HG03095 (cell line): ENCODE data around the gene RACGAP1.
"Not testable (repeated sequence)": the region's sequence is repeated elsewhere in the genome, so short reads cannot be mapped to it uniquely, and the experiment has no call there.

Experiments
- ATAC-seq: cut with Tn5 transposase; IDR thresholded peaks from one replicate; pipeline ENCODE4 v1.9.1; 2021; ENCODE audit warnings: moderate library complexity; ENCODE audit not compliant: unreplicated experiment

The RACGAP1 gene

GRCh38 chr12:49989400-49989799 lies 35.9 kb downstream of the RACGAP1 start:
- not testable (repeated sequence) for ATAC-seq

- ATAC-seq: no peak
Observed at GRCh38 chr12:49987625-49988303, 37.5 kb downstream of the RACGAP1 start.

DNA sequence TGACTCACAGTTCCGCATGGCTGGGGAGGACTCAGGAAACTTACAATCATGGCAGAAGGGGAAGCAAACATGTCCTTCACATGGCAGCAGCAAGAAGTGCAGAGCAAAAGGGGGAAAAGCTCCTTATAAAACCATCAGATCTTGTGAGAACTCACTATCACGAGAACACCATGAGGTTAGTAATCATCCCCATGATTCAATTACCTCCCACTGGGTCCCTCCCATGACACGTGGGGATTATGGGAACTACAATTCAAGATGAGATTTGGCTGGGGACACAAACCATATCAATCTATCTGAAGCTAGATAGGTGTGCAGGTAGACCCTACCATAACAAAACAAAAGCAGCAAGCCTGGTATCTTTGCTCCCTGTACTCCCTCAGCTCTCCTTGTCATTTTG lies 38.8 kb downstream of the RACGAP1 start:
- ATAC-seq: not testable (repeated sequence)

DNA sequence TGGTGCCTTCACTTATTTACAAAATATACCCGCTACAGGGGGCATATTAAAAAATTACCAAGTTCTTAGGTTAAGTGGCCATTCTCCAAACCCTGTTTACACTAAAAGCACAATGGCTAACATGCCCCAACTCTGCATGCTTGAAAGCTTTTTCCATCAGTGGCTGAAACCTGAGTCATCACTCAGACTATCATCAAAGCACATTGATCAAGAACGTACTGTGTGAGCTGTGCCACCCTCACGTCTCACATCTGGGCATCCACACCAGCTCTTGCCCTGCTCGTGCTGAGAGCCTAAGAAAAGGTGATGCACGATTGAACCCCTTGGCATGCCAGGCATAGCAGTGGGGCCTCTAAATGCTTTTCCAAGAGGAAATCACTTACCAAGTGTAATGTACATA lies 39.3 kb downstream of the RACGAP1 start:
- ATAC-seq: no peak

DNA sequence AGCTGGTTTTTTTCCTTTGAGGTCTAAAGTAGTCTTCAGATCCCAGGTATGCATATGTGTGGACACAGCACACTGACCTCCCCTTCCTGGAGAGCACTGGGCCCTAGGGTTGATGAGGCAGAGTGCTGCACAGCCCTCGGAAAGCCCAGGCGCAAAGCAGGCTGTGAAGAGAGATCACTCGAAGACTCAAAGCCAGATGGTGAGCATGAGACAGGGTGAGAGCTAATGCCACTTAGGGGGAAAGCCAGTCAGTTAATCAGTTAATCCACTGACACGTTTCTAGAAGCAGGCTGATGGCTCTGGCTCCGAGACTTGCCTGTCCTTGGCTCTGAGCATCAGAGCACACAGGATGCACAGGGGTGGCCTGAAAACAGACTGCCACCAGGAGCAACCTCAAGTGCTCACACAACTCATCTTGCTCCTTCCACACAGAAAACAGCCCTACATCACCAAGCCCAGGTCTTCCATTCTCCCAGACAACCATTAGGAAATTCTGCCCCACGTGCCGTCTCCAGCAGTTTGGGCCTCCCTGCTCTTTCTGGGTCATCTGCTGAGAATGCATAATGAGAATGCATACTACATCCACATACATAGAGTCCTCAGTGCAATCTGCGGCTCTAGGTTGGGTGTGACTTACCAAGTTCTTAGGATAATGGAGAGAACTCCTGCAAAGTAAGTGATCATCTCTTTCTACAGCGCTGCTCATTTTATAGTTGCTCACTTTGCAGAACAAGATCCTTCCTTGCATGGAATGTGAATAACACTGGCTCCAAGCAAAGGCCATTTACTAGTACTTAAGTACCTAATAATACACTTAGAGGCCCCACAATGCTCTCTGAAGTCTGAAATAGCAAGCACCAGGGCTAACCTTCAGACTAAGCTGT lies 40.6 kb downstream of the RACGAP1 start:
- no peak for ATAC-seq

- no peak for ATAC-seq
Observed at GRCh38 chr12:49983892-49984291, 41.4 kb downstream of the RACGAP1 start.

GRCh38 chr12:49982246-49983087 lies 42.8 kb downstream of the RACGAP1 start:
- no peak for ATAC-seq

- no peak for ATAC-seq
Observed at GRCh38 chr12:49980501-49981349, 44.6 kb downstream of the RACGAP1 start.

DNA sequence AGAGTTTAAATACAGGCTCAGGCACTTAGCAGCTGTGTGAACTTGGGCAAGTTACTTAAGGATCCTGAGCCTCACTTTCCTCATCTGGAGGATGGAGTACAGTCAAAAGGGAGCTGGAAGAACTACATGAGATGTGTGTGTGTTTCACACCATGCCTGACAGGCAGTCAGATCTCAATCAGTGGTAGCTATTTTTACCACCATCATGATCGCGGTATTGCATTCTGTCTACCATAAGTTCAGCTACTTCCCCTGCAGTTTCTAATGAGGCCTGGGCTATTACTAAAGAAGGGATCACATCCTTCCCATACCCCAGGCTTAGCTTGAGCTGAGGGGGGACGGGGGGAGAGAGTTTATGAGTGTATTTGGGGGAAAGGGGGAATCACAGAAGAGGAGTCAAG lies 45.5 kb downstream of the RACGAP1 start:
- no peak for ATAC-seq

- ATAC-seq: no peak
Observed at GRCh38 chr12:49979016-49979586, 46.2 kb downstream of the RACGAP1 start.

- no peak for ATAC-seq
Observed at GRCh38 chr12:49978125-49978524, 47.2 kb downstream of the RACGAP1 start.

DNA sequence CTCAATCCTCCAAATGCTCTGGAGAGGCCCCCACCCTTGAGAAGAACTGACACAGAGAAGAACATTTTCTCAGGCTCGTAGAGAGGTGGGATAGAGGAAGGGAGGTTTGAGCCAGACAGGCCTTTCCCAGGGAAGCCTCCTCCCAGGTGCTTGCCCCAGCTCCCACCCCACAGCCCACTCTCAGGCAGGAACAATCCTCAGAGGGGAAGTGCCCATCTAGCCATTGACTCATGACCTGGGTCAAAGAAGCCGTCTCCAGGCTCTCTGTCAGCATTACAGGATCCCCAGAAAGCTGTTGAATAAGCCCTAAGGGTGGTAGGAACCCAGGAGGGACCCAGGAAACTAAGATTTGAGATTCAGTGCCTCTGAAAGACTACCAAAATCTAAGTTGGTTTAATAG lies 48.7 kb downstream of the RACGAP1 start:
- no peak for ATAC-seq

- ATAC-seq: no peak
Observed at GRCh38 chr12:49975318-49975761, 50.0 kb downstream of the RACGAP1 start.

DNA sequence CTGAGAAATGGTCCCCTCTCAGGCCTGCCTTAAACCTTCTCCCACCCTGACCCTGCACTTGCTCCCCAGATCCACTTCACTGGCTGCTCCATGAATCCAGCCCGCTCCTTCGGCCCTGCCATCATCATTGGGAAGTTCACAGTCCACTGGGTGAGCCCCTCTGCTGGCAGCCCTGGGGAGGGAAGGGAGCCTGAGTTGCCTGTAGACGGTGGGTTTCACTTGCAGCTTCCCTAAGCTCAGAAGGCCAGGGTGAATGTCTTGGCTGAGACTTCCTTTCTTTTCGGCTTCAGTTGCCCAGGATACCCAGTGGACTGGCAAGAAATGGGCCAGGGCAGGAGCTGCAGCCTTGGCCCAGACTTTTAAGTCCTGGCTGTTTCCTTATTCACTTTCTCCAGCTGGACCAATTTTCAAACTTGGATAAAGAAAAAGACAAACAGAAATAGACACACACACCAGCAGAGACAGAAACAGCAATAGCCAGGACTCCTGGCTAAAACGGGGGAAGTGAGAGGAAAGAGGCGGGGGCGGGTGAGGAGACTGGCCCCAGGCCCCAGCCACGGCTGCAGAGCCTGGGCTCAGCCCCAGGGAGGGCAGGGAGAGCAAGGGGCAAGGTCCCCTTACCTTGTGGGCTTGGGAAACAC lies 50.5 kb downstream of the RACGAP1 start:
- no peak for ATAC-seq

DNA sequence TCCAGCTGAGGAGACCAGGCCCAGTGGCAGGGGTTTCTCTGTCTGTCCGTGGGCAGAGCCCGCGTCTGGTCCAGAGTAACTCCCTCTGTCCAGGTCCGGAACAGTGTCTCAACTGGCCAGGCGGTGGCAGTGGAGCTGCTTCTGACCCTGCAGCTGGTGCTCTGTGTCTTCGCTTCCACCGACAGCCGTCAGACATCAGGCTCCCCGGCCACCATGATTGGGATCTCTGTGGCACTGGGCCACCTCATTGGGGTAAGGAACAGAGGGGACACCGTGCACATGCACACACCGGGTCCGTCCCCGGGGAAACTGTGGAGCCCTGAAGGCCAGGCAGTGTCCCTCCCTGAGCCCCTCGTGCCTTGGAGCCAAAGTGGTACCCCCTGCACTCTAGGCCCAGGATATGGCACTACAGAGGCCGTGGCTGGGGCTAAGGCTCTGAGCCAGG lies 51.0 kb downstream of the RACGAP1 start:
- no peak for ATAC-seq

DNA sequence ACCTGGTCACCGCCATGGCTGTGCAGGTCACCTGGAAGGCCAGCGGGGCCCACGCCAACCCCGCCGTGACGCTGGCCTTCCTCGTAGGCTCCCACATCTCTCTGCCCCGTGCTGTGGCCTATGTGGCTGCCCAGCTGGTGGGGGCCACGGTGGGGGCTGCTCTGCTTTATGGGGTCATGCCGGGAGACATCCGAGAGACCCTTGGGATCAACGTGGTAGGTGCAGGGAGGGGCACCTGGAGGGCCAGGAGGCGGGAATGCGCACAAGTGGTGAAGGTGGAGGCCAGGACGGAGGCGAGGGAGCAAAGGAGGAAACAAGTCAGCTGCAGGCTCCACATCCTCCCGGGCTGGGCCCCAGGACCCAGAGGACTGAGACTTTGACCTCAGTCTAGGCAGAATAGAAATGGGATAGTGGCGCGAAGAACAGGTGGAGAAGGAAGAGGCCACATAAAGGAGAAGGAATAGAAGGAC lies 51.9 kb downstream of the RACGAP1 start:
- no peak for ATAC-seq

DNA sequence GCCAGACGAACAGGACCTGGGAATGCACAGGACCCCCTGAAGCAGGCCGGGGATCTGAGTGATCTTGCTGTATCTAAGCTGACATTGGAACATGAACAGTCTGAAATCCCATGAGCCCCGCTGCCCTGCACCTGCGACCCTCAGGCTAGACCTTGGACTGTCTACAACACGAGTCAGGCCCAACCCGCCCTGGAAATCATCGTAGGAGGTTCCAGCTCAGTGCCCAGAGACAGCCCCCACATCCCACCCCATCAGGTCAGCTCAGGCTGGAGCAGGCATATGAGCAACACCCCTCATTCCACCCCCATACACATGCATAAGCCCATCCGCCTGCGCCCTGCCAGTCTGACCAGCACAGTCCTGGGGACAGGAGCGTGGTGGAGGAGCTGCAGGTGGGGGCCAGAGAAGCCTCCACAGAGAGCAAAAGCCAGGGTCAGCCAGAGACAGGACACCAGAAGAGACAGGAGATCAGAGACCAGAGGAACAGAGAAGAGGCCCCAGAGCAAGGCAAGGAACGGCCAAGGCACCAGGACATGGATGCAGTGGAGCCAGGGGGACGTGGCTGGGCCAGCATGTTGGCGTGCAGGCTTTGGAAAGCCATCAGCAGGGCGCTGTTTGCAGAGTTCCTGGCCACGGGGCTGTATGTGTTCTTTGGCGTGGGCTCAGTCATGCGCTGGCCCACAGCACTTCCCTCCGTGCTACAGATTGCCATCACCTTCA lies 52.5 kb downstream of the RACGAP1 start, which contains the start of gene AQP6:
AQP6 (plus strand) TSS at position 307 of the 720 bp plus-strand sequence; CDS start at position 534, 227 bp downstream.
- no peak for ATAC-seq

- ATAC-seq: no peak
Observed at GRCh38 chr12:49972129-49972528, 53.2 kb downstream of the RACGAP1 start.

DNA sequence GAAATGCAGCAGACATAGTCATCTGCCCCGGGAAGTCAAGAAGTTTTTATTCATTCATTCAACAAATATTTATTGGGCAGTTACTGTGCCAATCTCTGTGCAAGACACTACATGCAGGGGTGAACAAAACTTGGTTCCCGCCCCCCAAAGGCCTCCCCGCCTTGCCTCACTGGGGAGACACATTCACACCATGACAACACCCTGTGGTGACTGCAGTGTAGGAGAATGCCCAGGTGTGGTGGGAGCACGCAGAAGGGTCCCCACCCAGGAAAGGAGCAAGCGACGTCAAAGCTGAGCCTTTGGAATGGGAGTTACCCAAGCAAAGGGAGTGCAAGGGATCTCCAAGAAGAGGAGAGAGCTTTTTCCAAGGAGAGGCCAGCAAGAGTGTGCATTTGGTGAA lies 54.2 kb downstream of the RACGAP1 start:
- no peak for ATAC-seq
